ENCODE results near the gene GLYATL1.
"Not testable (repeated sequence)": the region's sequence is repeated elsewhere in the genome, so short reads cannot be mapped to it uniquely, and the experiment has no call there.

The GLYATL1 gene

DNA sequence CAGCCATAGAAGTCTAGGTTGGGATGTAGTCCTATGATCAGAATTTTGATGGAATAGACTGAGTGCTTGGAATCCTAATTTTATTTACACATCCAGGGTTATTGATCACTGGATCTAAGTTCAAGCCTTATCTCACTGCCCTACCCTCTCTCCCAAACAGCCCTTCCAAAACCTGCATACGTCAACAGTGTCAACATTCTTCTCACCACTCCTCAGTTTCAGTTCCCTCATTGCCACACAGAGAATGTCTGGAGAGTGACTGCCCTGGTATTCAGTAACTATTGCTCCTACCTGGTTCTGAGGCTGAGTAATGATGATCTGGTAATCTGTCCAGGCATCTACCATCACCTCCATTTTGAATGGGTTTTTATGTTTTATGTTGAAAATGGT is 60.0 kb downstream of the GLYATL1 start:
- no peak for DNase-seq

DNA sequence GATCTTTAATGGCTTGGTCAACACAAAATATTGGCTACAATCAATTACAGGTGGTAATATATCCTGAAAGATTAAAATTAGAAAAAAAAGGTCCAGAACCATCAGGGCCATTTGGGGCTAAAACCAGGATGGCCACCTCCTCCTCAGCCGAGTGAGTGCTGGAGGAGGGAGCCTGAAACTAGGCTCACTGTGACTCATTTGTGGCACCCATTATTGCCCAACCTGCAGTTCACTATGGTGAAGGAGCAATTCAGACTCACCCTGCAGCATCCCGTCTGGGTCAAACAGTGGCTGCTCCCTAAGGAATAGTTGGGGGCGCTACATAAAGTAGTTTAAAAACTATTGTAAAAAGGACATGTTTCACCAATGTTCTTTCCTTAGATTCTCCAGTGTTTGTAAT is 60.7 kb downstream of the GLYATL1 start:
- no peak for DNase-seq

DNA sequence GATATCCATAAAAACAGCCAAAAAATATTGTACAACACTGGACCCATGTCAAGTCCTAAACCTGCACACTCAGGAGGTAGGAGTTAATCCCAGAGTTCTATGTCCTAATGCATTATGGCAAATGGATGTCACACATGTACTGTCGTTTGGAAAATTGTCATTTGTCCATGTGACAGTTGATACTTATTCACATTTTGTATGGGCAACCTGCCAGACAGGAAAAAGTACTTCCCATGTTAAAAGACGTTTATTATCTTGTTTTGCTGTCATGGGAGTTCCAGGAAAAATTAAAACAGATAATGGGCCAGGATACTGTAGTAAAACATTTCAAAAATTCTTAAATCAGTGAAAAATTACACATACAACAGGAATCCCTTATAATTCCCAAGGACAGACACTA is 62.7 kb downstream of the GLYATL1 start:
- not testable (repeated sequence) for DNase-seq
